Upper lobe of left lung (tissue), 4 donors: ENCODE results near the gene DOCK4.

Source experiments
- EP300 ChIP-seq, 4 donors: sonication (generic); formaldehyde crosslinking; IDR thresholded peaks; one replicate each; pipeline ENCODE4 v1.5.1; 2017; ENCODE audit warnings: antibody characterized with exemption in 4 of 4, control low read depth in 2 of 4
- POLR2A ChIP-seq, 4 donors: fragments of 450-650 bp; IDR thresholded peaks; one replicate each; pipeline ENCODE4 v1.5.1; 2016 to 2017; ENCODE audit warnings: antibody characterized with exemption in 4 of 4, mild to moderate bottlenecking in 2 of 4
- POLR2AphosphoS5 ChIP-seq, 2 donors: sonication (generic); formaldehyde crosslinking; IDR thresholded peaks; one replicate each; pipeline ENCODE4 v1.5.1; 2017; ENCODE audit warnings: antibody characterized with exemption in 2 of 2
- TF ChIP-seq, protein P1 (sequence below), 6 experiments: fragments of 450-650 bp in 4 of 6; fragments of 200-600 bp in 2 of 6; sonication (generic) in 2 of 6; IDR thresholded peaks; one replicate each; pipeline ENCODE4 v1.5.1; 2016 to 2019; ENCODE audit warnings: antibody characterized with exemption in 6 of 6

DNA sequence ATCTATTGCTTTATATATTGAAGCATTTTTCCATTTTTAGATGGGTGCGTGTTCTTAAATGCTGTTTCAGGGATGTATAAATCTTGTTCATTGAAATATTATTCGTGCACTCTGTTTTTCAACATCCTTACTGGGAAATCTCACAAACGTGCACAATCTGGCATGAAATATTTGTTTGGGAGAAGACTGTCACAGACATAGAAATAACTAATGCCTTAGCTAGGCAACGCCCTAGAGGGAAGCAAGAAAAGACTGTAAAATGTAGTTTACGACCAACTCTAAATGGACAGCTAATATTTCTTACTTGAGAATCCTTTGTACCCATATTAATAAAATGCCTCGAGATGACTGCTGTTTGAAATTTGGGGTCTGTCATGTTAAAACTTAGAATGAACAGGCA, 8.9 kb downstream of the DOCK4 start:
- TF ChIP-seq EP300 (IDR thresholded peaks at IDR 0.05) (no peak), POLR2A (IDR thresholded peaks at IDR 0.05) (no peak), POLR2AphosphoS5 (IDR thresholded peaks at IDR 0.05) (no peak)
- TF ChIP-seq, protein P1, sequence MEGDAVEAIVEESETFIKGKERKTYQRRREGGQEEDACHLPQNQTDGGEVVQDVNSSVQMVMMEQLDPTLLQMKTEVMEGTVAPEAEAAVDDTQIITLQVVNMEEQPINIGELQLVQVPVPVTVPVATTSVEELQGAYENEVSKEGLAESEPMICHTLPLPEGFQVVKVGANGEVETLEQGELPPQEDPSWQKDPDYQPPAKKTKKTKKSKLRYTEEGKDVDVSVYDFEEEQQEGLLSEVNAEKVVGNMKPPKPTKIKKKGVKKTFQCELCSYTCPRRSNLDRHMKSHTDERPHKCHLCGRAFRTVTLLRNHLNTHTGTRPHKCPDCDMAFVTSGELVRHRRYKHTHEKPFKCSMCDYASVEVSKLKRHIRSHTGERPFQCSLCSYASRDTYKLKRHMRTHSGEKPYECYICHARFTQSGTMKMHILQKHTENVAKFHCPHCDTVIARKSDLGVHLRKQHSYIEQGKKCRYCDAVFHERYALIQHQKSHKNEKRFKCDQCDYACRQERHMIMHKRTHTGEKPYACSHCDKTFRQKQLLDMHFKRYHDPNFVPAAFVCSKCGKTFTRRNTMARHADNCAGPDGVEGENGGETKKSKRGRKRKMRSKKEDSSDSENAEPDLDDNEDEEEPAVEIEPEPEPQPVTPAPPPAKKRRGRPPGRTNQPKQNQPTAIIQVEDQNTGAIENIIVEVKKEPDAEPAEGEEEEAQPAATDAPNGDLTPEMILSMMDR (IDR thresholded peaks at IDR 0.05), result no peak
